BJ (cell line): ENCODE data around the gene TRPT1. TPM values are rescaled to one million over a fixed set of nuclear protein-coding genes. Genes with fewer than 3 reads are reported as not detected.

ENCODE experiments used
- CTCF ChIA-PET: fragments of 350-600 bp; formaldehyde crosslinking; extraction: SDS; loops from one replicate; lab custom pipeline; 2021; ENCODE audit warnings: antibody characterized with exemption, inconsistent platforms; lab: Yijun Ruan, JAX
- POLR2A ChIA-PET: fragments of 300-600 bp; sonication (Branson Sonifier 250); formaldehyde crosslinking; extraction: SDS; loops from one replicate; lab custom pipeline; 2021; ENCODE audit warnings: antibody characterized with exemption; lab: Charles Lee
- DNase-seq: peaks from one replicate; pipeline ENCODE4 v3.0.0-alpha.2; 2011; ENCODE audit warnings: low read depth
- H3K27me3 ChIP-seq: 2 replicates; pipeline ENCODE4 v1.6.0; 2011; ENCODE audit warnings: low read length; ENCODE audit not compliant: control insufficient read depth, insufficient read depth
- H3K36me3 ChIP-seq: 2 replicates; pipeline ENCODE4 v1.5.1; 2011; ENCODE audit warnings: low read length; ENCODE audit not compliant: control insufficient read depth, insufficient read depth
- H3K4me3 ChIP-seq: 2 replicates; pipeline ENCODE4 v1.5.1; 2011; ENCODE audit warnings: low read depth, mild to moderate bottlenecking, control low read depth, low read length
- polyA plus RNA-seq: library from polyadenylated mRNA; depleted of rRNA; stranded (reverse); fragments of >200 nt; gene quantifications from 2 replicates; pipeline ENCODE4 v1.2.3, GENCODE V29; 2011
- TF ChIP-seq, protein P1 (sequence below): IDR thresholded peaks from 2 replicates; pipeline ENCODE4 v1.5.1; 2011; ENCODE audit warnings: low read depth, mild to moderate bottlenecking, control low read depth, inconsistent platforms, low read length, moderate library complexity; ENCODE audit not compliant: insufficient read depth

The TRPT1 gene
- polyA plus RNA-seq, 1 experiment, result 53.1 TPM

GRCh38 chr11:64252003-64252872 is 26.3 kb upstream of the TRPT1 start:
- no peaks in the 10 kb centered on the region for H3K27me3 ChIP-seq
- H3K4me3 ChIP-seq, result peak overlapping the region; percentile 79
- no peak for DNase-seq
- POLR2A ChIA-PET, result interaction anchor here (0.5 to 0.7 kb wide), 3 partner anchors 79 to 1592 kb away, joined by 3 to 14 read pairs (median 6); no protein-coding TSS in a partner anchor
- peaks cover 16% of the 10 kb centered on the region for H3K36me3 ChIP-seq
- CTCF ChIA-PET, result interaction anchor here (0.6 to 8.2 kb wide), 20 partner anchors 9 to 109 kb away, joined by 3 to 92 read pairs (median 6); partner anchors contain the start of genes CATSPERZ, DNAJC4, ESRRA and FERMT3
- TF ChIP-seq, protein P1, sequence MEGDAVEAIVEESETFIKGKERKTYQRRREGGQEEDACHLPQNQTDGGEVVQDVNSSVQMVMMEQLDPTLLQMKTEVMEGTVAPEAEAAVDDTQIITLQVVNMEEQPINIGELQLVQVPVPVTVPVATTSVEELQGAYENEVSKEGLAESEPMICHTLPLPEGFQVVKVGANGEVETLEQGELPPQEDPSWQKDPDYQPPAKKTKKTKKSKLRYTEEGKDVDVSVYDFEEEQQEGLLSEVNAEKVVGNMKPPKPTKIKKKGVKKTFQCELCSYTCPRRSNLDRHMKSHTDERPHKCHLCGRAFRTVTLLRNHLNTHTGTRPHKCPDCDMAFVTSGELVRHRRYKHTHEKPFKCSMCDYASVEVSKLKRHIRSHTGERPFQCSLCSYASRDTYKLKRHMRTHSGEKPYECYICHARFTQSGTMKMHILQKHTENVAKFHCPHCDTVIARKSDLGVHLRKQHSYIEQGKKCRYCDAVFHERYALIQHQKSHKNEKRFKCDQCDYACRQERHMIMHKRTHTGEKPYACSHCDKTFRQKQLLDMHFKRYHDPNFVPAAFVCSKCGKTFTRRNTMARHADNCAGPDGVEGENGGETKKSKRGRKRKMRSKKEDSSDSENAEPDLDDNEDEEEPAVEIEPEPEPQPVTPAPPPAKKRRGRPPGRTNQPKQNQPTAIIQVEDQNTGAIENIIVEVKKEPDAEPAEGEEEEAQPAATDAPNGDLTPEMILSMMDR, result peak; percentile 56

DNA sequence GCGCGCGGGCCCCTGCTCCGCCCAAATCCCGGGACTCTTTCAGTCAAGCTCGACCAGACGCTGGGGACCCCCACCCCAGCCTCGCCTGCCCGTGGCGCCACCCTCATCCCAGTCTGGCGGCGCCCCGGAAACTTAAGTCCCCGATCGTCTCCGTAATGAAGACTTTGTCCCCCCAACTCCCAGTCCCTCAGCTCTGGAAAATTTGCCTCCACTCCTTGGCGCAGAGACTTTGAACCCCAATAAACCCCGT is 25.7 kb upstream of the TRPT1 start:
- Histone ChIP-seq H3K36me3 (peaks cover 15% of the 10 kb centered on the region), H3K27me3 (no peaks in the 10 kb centered on the region), H3K4me3 (peak overlapping the region; percentile 79)
- TF ChIP-seq, protein P1, result no peak
- ChIA-PET CTCF (interaction anchor here (0.6 to 8.2 kb wide), 22 partner anchors 9 to 102 kb away, joined by 3 to 92 read pairs (median 6); partner anchors contain the start of genes CATSPERZ, DNAJC4, ESRRA and FERMT3), POLR2A (no interaction called here)
- DNase-seq, result no peak

GRCh38 chr11:64251016-64251752 is 25.2 kb upstream of the TRPT1 start, which contains the start of gene PLCB3:
Gene PLCB3 (plus strand): TSS chr11:64251530. CDS start chr11:64251650, 120 bp downstream.
- TF ChIP-seq, protein P1, result peak; percentile 68
- H3K4me3 ChIP-seq, result peak within 1 kb of the TSS; percentile 79
- ChIA-PET CTCF (interaction anchor here (0.6 to 8.2 kb wide), 27 partner anchors 8 to 106 kb away, joined by 3 to 92 read pairs (median 5); partner anchors contain the start of genes CATSPERZ, DNAJC4, ESRRA and FERMT3), POLR2A (no interaction called here)
- H3K36me3 ChIP-seq, result peaks cover 10% of the 10 kb centered on the region
- no peaks in the 10 kb centered on the region for H3K27me3 ChIP-seq
- DNase-seq, result no peak

GRCh38 chr11:64250415-64251015 is 24.5 kb upstream of the TRPT1 start:
- ChIA-PET CTCF (interaction anchor here (0.6 to 8.2 kb wide), 20 partner anchors 8 to 107 kb away, joined by 3 to 92 read pairs (median 6); partner anchors contain the start of genes CATSPERZ, ESRRA, FERMT3 and FKBP2), POLR2A (no interaction called here)
- H3K4me3 ChIP-seq, result peak overlapping the region; percentile 79
- TF ChIP-seq, protein P1, result no peak
- DNase-seq, result no peak
- H3K27me3 ChIP-seq, result no peaks in the 10 kb centered on the region
- H3K36me3 ChIP-seq, result peaks cover 5% of the 10 kb centered on the region
